ENCODE measurements around the gene TSPEAR. TPM values are rescaled to one million over a fixed set of nuclear protein-coding genes. Genes with fewer than 3 reads are reported as not detected.

Gene TSPEAR
- total RNA-seq, 1 experiment from 2014 or later = not detected

- POLR2A ChIA-PET = interaction anchor here (0.5 kb wide), 1 partner anchor 10 kb away, joined by 3 read pairs; no protein-coding TSS in a partner anchor
- Histone ChIP-seq H3K9me3 (ENCODE audit: control insufficient read depth, insufficient read depth, low read depth, low read length) (no peaks in the 10 kb centered on the region), H3K27ac (ENCODE audit: low read length) (no peak overlapping the region), H3K4me3 (ENCODE audit: low read depth in 2 of 2, low read length in 2 of 2) (no peak overlapping the region), H3K27me3 (ENCODE audit: control insufficient read depth, insufficient read depth, low read length) (no peaks in the 10 kb centered on the region), H3K36me3 (ENCODE audit: control insufficient read depth, insufficient read depth, low read length) (no peaks in the 10 kb centered on the region), H3K4me1 (ENCODE audit: control insufficient read depth, insufficient read depth, low read length) (no peaks in the 10 kb centered on the region; the same call in none of the 2 replicates)
- no peak for TF ChIP-seq TCF7L2 (IDR thresholded peaks at IDR 0.05; ENCODE audit: low read depth, low read length)
- CTCF ChIA-PET = no interaction called here
- in situ Hi-C loops (cut with HindIII; ENCODE audit: low pct_unique_long_range_greater_than_20kb, low sequenced_read_pairs) = no loop called here
- no peak for ATAC-seq
- no TSS peak for BruUV-seq (replicated peaks)
- DNase-seq (ENCODE audit: low read depth, low spot score) = no peak
- intact Hi-C loops (cut with micrococcal nuclease; ENCODE audit: unreplicated experiment) = no loop called here
Observed at GRCh38 chr21:44706706-44707581, 4.4 kb downstream of the TSPEAR start.

- Histone ChIP-seq H3K4me3 (ENCODE audit: low read depth in 2 of 2, low read length in 2 of 2) (no peak overlapping the region), H3K27me3 (ENCODE audit: control insufficient read depth, insufficient read depth, low read length) (no peaks in the 10 kb centered on the region), H3K36me3 (ENCODE audit: control insufficient read depth, insufficient read depth, low read length) (no peaks in the 10 kb centered on the region), H3K9me3 (ENCODE audit: control insufficient read depth, insufficient read depth, low read depth, low read length) (no peaks in the 10 kb centered on the region), H3K27ac (ENCODE audit: low read length) (no peak overlapping the region), H3K4me1 (ENCODE audit: control insufficient read depth, insufficient read depth, low read length) (no peaks in the 10 kb centered on the region; the same call in none of the 2 replicates)
- BruUV-seq (replicated peaks) = no TSS peak
- no peak for DNase-seq (ENCODE audit: low read depth, low spot score)
- no peak for ATAC-seq
- ChIA-PET POLR2A (no interaction called here), CTCF (no interaction called here)
- TF ChIP-seq TCF7L2 (IDR thresholded peaks at IDR 0.05; ENCODE audit: low read depth, low read length) (no peak), CTCF (IDR thresholded peaks at IDR 0.05) (no peak)
- in situ Hi-C loops (cut with HindIII; ENCODE audit: low pct_unique_long_range_greater_than_20kb, low sequenced_read_pairs) (no loop called here), intact Hi-C loops (cut with micrococcal nuclease; ENCODE audit: unreplicated experiment) (no loop called here)
Observed at GRCh38 chr21:44706026-44706705, 5.2 kb downstream of the TSPEAR start.

GRCh38 chr21:44704636-44705001 is 6.8 kb downstream of the TSPEAR start:
- CTCF ChIA-PET = no interaction called here
- ATAC-seq (no peak), DNase-seq (ENCODE audit: low read depth, low spot score) (no peak)
- TF ChIP-seq REST (IDR thresholded peaks at IDR 0.05; ENCODE audit: insufficient read depth in 1 of 2, low read depth in 2 of 2, low read length in 1 of 2) = no peak
- no peak for TF ChIP-seq CTCF (IDR thresholded peaks at IDR 0.05)
- TF ChIP-seq TCF7L2 (IDR thresholded peaks at IDR 0.05; ENCODE audit: low read depth, low read length) = no peak
- no peak for TF ChIP-seq SIN3A (IDR thresholded peaks at IDR 0.05; ENCODE audit: borderline replicate concordance, insufficient read depth, low read depth, low read length)
- TF ChIP-seq POLR2AphosphoS5 (IDR thresholded peaks at IDR 0.05; ENCODE audit: low read depth, low read length) = no peak
- H3K4me1 ChIP-seq (ENCODE audit: control insufficient read depth, insufficient read depth, low read length) = no peaks in the 10 kb centered on the region; the same call in none of the 2 replicates
- in situ Hi-C loops (cut with HindIII; ENCODE audit: low pct_unique_long_range_greater_than_20kb, low sequenced_read_pairs) (no loop called here), intact Hi-C loops (cut with micrococcal nuclease; ENCODE audit: unreplicated experiment) (no loop called here)
- no peaks in the 10 kb centered on the region for H3K36me3 ChIP-seq (ENCODE audit: control insufficient read depth, insufficient read depth, low read length)
- no peaks in the 10 kb centered on the region for H3K27me3 ChIP-seq (ENCODE audit: control insufficient read depth, insufficient read depth, low read length)
- POLR2A ChIA-PET = no interaction called here
- no peak overlapping the region for H3K4me3 ChIP-seq (ENCODE audit: low read depth in 2 of 2, low read length in 2 of 2)
- no peaks in the 10 kb centered on the region for H3K9me3 ChIP-seq (ENCODE audit: control insufficient read depth, insufficient read depth, low read depth, low read length)
- no TSS peak for BruUV-seq (replicated peaks)
- no peak overlapping the region for H3K27ac ChIP-seq (ENCODE audit: low read length)
